BE2C (cell line): Measurements from ENCODE around the gene FARSA.
A peak's percentile ranks its signal among the peaks of the same experiment; 100 is the strongest.
"Not testable (repeated sequence)": the region's sequence is repeated elsewhere in the genome, so short reads cannot be mapped to it uniquely, and the experiment has no call there.

Experiments used
- DNase-seq: peaks from one replicate; pipeline ENCODE4 v3.0.0-alpha.2; 2020
- H3K27me3 ChIP-seq: fragments of 250-450 bp; sonication (Bioruptor Pico); 2 replicates; pipeline ENCODE4 v1.5.1; 2020; ENCODE audit warnings: mild to moderate bottlenecking
- H3K36me3 ChIP-seq: fragments of 250-450 bp; sonication (Bioruptor Pico); 2 replicates; pipeline ENCODE4 v1.5.1; 2020; ENCODE audit warnings: mild to moderate bottlenecking
- H3K4me1 ChIP-seq: fragments of 250-450 bp; sonication (Bioruptor Pico); 2 replicates; pipeline ENCODE4 v1.5.1; 2020
- H3K4me3 ChIP-seq: 2 replicates; pipeline ENCODE4 v1.5.1; 2011; ENCODE audit warnings: low read depth, low read length
- H3K9me3 ChIP-seq: fragments of 250-450 bp; sonication (Bioruptor Pico); 2 replicates; pipeline ENCODE4 v1.5.1; 2020
- CTCF ChIP-seq: IDR thresholded peaks from 2 replicates; pipeline ENCODE4 v1.5.1; 2012; ENCODE audit warnings: mild to moderate bottlenecking, low read depth, low read length

Gene FARSA

GRCh38 chr19:12893582-12893981 lies 39.9 kb downstream of the FARSA start:
- Histone ChIP-seq H3K4me3 (no peak overlapping the region), H3K36me3 (no peaks in the 10 kb centered on the region), H3K27me3 (no peaks in the 10 kb centered on the region), H3K4me1 (no peaks in the 10 kb centered on the region), H3K9me3 (no peaks in the 10 kb centered on the region)
- no peak for DNase-seq
- TF ChIP-seq CTCF = no peak

- Histone ChIP-seq H3K36me3 (no peaks in the 10 kb centered on the region), H3K4me1 (no peaks in the 10 kb centered on the region), H3K4me3 (peak overlapping the region; percentile 79), H3K9me3 (no peaks in the 10 kb centered on the region), H3K27me3 (no peaks in the 10 kb centered on the region; the same call in 1 of the 2 replicates)
- TF ChIP-seq CTCF = no peak
- DNase-seq = no peak
Measured at GRCh38 chr19:12891553-12892021, 41.9 kb downstream of the FARSA start.

DNA sequence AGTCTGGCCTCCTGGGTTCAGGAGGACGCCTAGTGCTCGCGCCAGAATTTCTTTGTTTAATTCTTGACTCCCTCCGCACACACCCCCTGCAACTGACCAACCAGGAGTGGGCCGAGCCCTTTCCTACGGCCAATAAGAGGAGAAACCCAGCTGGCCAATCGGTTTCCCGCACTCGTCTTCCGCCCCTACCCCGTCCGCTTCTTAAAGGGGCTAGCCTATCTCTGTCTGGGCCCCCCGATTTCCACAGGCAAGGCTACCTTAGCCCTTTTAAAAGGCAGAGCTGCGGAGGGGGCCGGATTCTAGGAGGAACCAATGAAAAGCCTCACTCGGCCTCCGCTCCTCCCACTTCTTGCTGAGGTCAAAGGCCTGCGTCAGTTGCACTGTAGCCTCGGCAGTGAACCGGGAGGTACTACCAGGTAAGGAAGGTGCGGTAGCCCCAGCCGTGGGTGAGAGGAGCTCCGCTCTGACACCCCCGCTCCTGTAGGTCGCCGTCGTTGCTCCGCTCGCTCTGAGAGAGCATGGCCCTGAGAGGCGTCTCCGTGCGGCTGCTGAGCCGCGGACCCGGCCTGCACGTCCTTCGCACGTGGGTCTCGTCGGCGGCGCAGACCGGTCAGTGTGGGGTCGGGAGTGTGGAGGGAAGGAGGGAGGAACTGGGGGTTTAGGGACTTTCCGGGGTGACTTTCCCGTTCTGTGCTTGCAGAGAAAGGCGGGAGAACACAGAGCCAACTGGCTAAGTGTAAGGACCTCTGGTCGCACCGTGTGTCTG lies 42.5 kb downstream of the FARSA start, which contains the start of gene GCDH:
Gene GCDH (plus strand): TSS at position 374 of the 766 bp plus-strand sequence. CDS start 145 bp downstream, at position 519.
- no peaks in the 10 kb centered on the region; the same call in 1 of the 2 replicates for H3K4me1 ChIP-seq
- peak; percentile 98 for DNase-seq
- no peaks in the 10 kb centered on the region for H3K36me3 ChIP-seq
- H3K9me3 ChIP-seq = no peaks in the 10 kb centered on the region
- peak within 1 kb of the TSS; percentile 79 for H3K4me3 ChIP-seq
- TF ChIP-seq CTCF = no peak; the same call in 1 of the 2 replicates
- peaks cover under 1% of the 10 kb centered on the region for H3K27me3 ChIP-seq

GRCh38 chr19:12890299-12890786 lies 43.2 kb downstream of the FARSA start:
- DNase-seq, H3K27me3 ChIP-seq, H3K9me3 ChIP-seq, H3K36me3 ChIP-seq, H3K4me1 ChIP-seq: not testable (repeated sequence)
- H3K4me3 ChIP-seq = peak overlapping the region; percentile 39

DNA sequence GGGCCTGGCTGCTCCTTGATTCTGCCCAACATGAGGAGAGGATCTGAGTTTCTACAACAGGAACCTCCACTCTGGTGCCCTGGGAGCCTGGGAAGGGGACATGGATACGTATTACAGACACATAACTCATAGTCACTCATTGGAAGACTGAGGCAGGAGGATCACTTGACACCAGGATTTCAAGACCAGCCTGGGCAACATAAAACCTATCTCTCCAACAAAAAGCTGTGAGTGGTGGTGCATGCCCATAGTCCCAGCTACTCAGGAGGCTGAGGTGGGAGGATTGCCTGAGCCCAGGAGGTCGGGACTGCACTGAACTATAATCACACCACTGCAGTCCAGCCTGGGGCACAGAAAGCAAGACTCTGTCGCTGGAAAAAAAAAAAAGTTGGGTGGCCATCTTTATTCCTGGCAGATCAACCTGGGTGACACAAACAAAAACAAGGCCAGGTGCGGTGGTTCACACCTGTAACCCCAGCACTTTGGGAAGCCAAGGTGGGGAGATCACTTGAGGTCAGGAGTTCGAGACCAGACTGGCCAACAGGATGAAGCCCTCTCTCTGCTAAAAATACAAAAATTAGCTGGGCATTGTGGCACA lies 45.4 kb downstream of the FARSA start:
- H3K9me3 ChIP-seq = peaks cover 11% of the 10 kb centered on the region
- no peaks in the 10 kb centered on the region for H3K36me3 ChIP-seq
- no peak for TF ChIP-seq CTCF
- H3K27me3 ChIP-seq = peaks cover 13% of the 10 kb centered on the region
- DNase-seq = no peak
- H3K4me3 ChIP-seq = no peak overlapping the region
- H3K4me1 ChIP-seq = no peaks in the 10 kb centered on the region; the same call in 1 of the 2 replicates

DNA sequence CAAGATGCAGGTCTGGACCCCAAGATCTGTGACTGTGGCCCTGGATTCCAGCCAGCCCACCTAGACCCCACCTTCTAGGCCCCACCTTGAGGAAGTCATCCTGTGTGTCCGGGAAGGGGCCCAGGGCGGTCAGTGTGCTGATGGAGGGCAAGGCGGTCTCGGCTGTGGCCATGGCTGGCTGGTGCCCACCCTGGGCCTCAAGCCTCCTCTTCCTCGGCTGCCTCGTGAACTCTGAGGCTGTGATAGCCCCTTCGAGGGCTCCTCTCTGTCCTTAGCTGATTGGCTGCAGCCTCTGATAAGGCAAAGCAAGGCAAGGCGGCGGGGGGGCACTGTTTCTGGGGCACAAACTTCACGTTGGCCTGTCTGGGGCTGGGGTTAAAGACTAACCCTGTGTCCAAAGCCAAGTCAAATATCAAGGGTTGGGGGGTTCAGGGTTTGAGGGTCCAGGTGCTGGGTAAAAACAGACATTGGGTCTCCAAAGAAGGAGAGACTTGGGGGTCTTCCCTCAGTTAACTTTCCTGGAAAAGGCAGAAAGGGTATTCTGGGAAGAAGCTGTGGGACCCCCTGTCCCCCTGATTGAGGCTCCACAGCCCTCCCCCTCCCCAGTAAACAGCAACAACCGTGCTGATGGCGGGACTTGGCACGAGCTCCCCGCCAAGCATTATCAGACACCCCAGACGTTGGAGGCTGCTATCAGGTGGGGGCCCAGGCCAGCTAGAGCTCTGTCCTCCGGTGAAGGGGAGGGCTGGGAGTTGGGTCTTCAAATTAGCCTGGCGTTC lies 46.4 kb downstream of the FARSA start, which contains the start of gene KLF1:
Gene KLF1 (minus strand): TSS at position 233 of the 779 bp plus-strand sequence. CDS start 61 bp downstream, at position 172.
- Histone ChIP-seq H3K9me3 (peaks cover 11% of the 10 kb centered on the region), H3K27me3 (peaks cover 13% of the 10 kb centered on the region), H3K36me3 (no peaks in the 10 kb centered on the region), H3K4me3 (peak within 1 kb of the TSS; percentile 36), H3K4me1 (no peaks in the 10 kb centered on the region; the same call in 1 of the 2 replicates)
- no peak for TF ChIP-seq CTCF
- DNase-seq = no peak
